Liver (tissue), 3 donors: ENCODE results near the gene IFT27.

ENCODE experiments used
- EGR1 ChIP-seq, 2 donors: IDR thresholded peaks; 2 replicates each; pipeline ENCODE4 v1.6.1; 2016 to 2018; ENCODE audit warnings: antibody characterized with exemption in 2 of 2, low read depth in 2 of 2
- NR2F2 ChIP-seq: IDR thresholded peaks from 2 replicates; pipeline ENCODE4 v1.6.1; 2016; ENCODE audit warnings: antibody characterized with exemption
- REST ChIP-seq: IDR thresholded peaks from 2 replicates; pipeline ENCODE4 v1.6.1; 2016; ENCODE audit warnings: antibody characterized with exemption, mild to moderate bottlenecking
- SP1 ChIP-seq: IDR thresholded peaks from 2 replicates; pipeline ENCODE4 v1.6.1; 2018; ENCODE audit warnings: antibody characterized with exemption, mild to moderate bottlenecking
- YY1 ChIP-seq: IDR thresholded peaks from 2 replicates; pipeline ENCODE4 v1.6.1; 2016; ENCODE audit warnings: antibody characterized with exemption, mild to moderate bottlenecking
- TF ChIP-seq, protein P1 (sequence below): fragments of 150-350 bp; IDR thresholded peaks from 2 replicates; pipeline ENCODE4 v1.5.1; 2017; ENCODE audit warnings: improper control_type of control experiment, low read depth, low read length; ENCODE audit not compliant: missing input control
- TF ChIP-seq, protein P2 (sequence below): IDR thresholded peaks from 2 replicates; pipeline ENCODE4 v1.6.1; 2016; ENCODE audit warnings: antibody characterized with exemption
- donor health status: healthy.
- donor health status: healthy.

GRCh38 chr22:36741204-36741793 lies 34.6 kb downstream of the IFT27 start:
- TF ChIP-seq, protein P1, sequence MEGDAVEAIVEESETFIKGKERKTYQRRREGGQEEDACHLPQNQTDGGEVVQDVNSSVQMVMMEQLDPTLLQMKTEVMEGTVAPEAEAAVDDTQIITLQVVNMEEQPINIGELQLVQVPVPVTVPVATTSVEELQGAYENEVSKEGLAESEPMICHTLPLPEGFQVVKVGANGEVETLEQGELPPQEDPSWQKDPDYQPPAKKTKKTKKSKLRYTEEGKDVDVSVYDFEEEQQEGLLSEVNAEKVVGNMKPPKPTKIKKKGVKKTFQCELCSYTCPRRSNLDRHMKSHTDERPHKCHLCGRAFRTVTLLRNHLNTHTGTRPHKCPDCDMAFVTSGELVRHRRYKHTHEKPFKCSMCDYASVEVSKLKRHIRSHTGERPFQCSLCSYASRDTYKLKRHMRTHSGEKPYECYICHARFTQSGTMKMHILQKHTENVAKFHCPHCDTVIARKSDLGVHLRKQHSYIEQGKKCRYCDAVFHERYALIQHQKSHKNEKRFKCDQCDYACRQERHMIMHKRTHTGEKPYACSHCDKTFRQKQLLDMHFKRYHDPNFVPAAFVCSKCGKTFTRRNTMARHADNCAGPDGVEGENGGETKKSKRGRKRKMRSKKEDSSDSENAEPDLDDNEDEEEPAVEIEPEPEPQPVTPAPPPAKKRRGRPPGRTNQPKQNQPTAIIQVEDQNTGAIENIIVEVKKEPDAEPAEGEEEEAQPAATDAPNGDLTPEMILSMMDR, result no peak
- TF ChIP-seq REST (no peak), YY1 (no peak), NR2F2 (no peak), SP1 (no peak), EGR1 (IDR thresholded peaks at IDR 0.05; ENCODE audit: low read depth in 2 of 2) (no peak)
- TF ChIP-seq, protein P2, sequence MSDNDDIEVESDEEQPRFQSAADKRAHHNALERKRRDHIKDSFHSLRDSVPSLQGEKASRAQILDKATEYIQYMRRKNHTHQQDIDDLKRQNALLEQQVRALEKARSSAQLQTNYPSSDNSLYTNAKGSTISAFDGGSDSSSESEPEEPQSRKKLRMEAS, result no peak
